K562 (cell line): ENCODE results near the gene CATSPER1. TPM values are rescaled to one million over a fixed set of nuclear protein-coding genes. Genes with fewer than 3 reads are reported as not detected.
A peak's percentile ranks its signal among the peaks of the same experiment; 100 is the strongest.

Experiments
- FOXM1 ChIP-seq, 2 experiments: fragments of 450-650 bp in 1 of 2; sonication (generic) in 1 of 2; formaldehyde crosslinking in 1 of 2; IDR thresholded peaks; 2 replicates each; pipeline versions ENCODE4 v1.6.1 to v1.9.0; 2017 to 2022; ENCODE audit warnings: low read depth in 2 of 2, mild to moderate bottlenecking in 2 of 2, missing genetic modification reagents in 1 of 2, moderate library complexity in 1 of 2
- HDAC1 ChIP-seq, 2 experiments: fragments of 450-650 bp; IDR thresholded peaks; 2 replicates each; pipeline ENCODE4 v1.6.1; 2016 to 2017; ENCODE audit warnings: inconsistent platforms in 1 of 2, mild to moderate bottlenecking in 1 of 2, moderate library complexity in 1 of 2
- HDAC2 ChIP-seq: fragments of 450-650 bp; IDR thresholded peaks from 2 replicates; pipeline ENCODE4 v1.6.1; 2016; ENCODE audit warnings: mild to moderate bottlenecking
- MBD2 ChIP-seq: sonication (generic); IDR thresholded peaks from 2 replicates; pipeline ENCODE4 v1.6.1; 2016; ENCODE audit warnings: low read depth, borderline replicate concordance
- NELFE ChIP-seq: IDR thresholded peaks from 2 replicates; pipeline ENCODE4 v1.6.1; 2011; ENCODE audit warnings: mild to moderate bottlenecking; ENCODE audit not compliant: insufficient read depth, insufficient read length
- NUFIP1 ChIP-seq: fragments of 450-650 bp; IDR thresholded peaks from 2 replicates; pipeline ENCODE4 v1.6.1; 2018; ENCODE audit not compliant: partially characterized antibody
- SIN3B ChIP-seq: fragments of 450-650 bp; IDR thresholded peaks from 2 replicates; pipeline ENCODE4 v1.6.1; 2017; ENCODE audit warnings: low read depth, mild to moderate bottlenecking, moderate library complexity
- TBL1XR1 ChIP-seq, 2 experiments: IDR thresholded peaks; 2 replicates each; pipeline ENCODE4 v1.6.1; 2012; ENCODE audit warnings: improper control_type of control experiment in 2 of 2, low read length in 2 of 2, mild to moderate bottlenecking in 1 of 2
- XRCC5 ChIP-seq: fragments of 200-400 bp; formaldehyde crosslinking; IDR thresholded peaks from 2 replicates; pipeline ENCODE4 v1.6.1; 2017; ENCODE audit warnings: low read depth, mild to moderate bottlenecking, low read length
- YY1 ChIP-seq, 3 experiments: IDR thresholded peaks; 2 replicates each; pipeline ENCODE4 v1.6.1; 2011; ENCODE audit warnings: low read length in 2 of 3, mild to moderate bottlenecking in 2 of 3, moderate library complexity in 2 of 3, borderline replicate concordance in 1 of 3, control low read depth in 1 of 3, low read depth in 1 of 3; ENCODE audit not compliant: insufficient read depth in 3 of 3, insufficient replicate concordance in 2 of 3, control insufficient read depth in 1 of 3, insufficient read length in 1 of 3; ENCODE audit errors: extremely low read depth in 1 of 3
- ZBTB17 ChIP-seq: fragments of 450-650 bp; formaldehyde crosslinking; IDR thresholded peaks from 2 replicates; pipeline ENCODE4 v1.4.0; 2020; ENCODE audit warnings: mild to moderate bottlenecking
- ZBTB33 ChIP-seq: sonication (generic); formaldehyde crosslinking; IDR thresholded peaks from 2 replicates; pipeline ENCODE4 v1.8.1; 2023; ENCODE audit warnings: mild to moderate bottlenecking, missing genetic modification reagents
- ZKSCAN1 ChIP-seq: fragments of 150-350 bp; IDR thresholded peaks from 2 replicates; pipeline ENCODE4 v1.6.1; 2016; ENCODE audit warnings: low read depth, low read length
- ZNF12 ChIP-seq: sonication (generic); formaldehyde crosslinking; IDR thresholded peaks from 2 replicates; pipeline ENCODE4 v1.4.0; 2020; ENCODE audit warnings: mild to moderate bottlenecking, missing genetic modification reagents
- ZNF3 ChIP-seq: fragments of 250-450 bp; sonication (Bioruptor Pico); IDR thresholded peaks from 2 replicates; pipeline ENCODE4 v1.5.0; 2021; ENCODE audit warnings: mild to moderate bottlenecking, moderate library complexity
- polyA plus RNA-seq, 8 experiments: library from polyadenylated mRNA; depleted of rRNA in 4 of 8; stranded (reverse) in 5 of 8; unstranded in 3 of 8; fragments of >200 nt; fragmentation: Nextera tagmentation in 2 of 8; fragmentation: Illumina TruSeq in 1 of 8; extraction: Ambion mirVana in 2 of 8; extraction: Trizol in 1 of 8; gene quantifications; 2 replicates each; pipeline versions ENCODE4 v1.2.1 to v1.2.3, GENCODE V29; 2011 to 2014; ENCODE audit warnings: inconsistent platforms in 1 of 8, missing spikeins in 1 of 8
- total RNA-seq, 7 experiments: library from RNA; depleted of rRNA in 6 of 7; stranded (reverse); fragments of >200 nt in 6 of 7; fragmentation: Illumina TruSeq in 2 of 7; extraction: Trizol in 2 of 7; gene quantifications; 2 replicates each; pipeline versions ENCODE4 v1.2.1 to v1.2.3, GENCODE V29; 2011 to 2021; ENCODE audit warnings: low replicate concordance in 1 of 7
- TF ChIP-seq, protein P1 (sequence below): sonication (generic); formaldehyde crosslinking; IDR thresholded peaks from 2 replicates; pipeline ENCODE4 v1.8.1; 2022; ENCODE audit warnings: missing genetic modification reagents
- TF ChIP-seq, protein P2 (sequence below): fragments of 450-650 bp; IDR thresholded peaks from 2 replicates; pipeline ENCODE4 v1.7.1; 2018; ENCODE audit warnings: mild to moderate bottlenecking, low read depth; ENCODE audit not compliant: partially characterized antibody
- TF ChIP-seq, protein P3 (sequence below): fragments of 450-650 bp; IDR thresholded peaks from 2 replicates; pipeline ENCODE4 v1.6.1; 2016

CATSPER1 gene
- total and polyA plus RNA-seq, 9 of the 15 experiments (the other 6 are each of a cell fraction or from before 2014, with no cell fraction given) = 0.21 to 3.3 (median 0.76) TPM

GRCh38 chr11:66051766-66052663, 25.7 kb upstream of the CATSPER1 start, which contains the start of gene SF3B2 (continued):
- TF ChIP-seq, protein P1, sequence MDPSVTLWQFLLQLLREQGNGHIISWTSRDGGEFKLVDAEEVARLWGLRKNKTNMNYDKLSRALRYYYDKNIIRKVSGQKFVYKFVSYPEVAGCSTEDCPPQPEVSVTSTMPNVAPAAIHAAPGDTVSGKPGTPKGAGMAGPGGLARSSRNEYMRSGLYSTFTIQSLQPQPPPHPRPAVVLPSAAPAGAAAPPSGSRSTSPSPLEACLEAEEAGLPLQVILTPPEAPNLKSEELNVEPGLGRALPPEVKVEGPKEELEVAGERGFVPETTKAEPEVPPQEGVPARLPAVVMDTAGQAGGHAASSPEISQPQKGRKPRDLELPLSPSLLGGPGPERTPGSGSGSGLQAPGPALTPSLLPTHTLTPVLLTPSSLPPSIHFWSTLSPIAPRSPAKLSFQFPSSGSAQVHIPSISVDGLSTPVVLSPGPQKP (CRISPR knock-in tag) = no peak
- TF ChIP-seq MBD2 (peak; percentile 63; the same call in 1 of the 2 replicates), ZNF3 (CRISPR knock-in tag) (no peak), XRCC5 (0 out of 2 replicates have a peak, but pooled peaks have one; percentile 16), ZNF12 (CRISPR knock-in tag) (peak; percentile 59; the same call in 1 of the 2 replicates), YY1 (IDR thresholded peaks at IDR 0.05; ENCODE audit: borderline replicate concordance in 1 of 3, control insufficient read depth in 1 of 3, extremely low read depth in 1 of 3, insufficient read depth in 3 of 3, insufficient read length in 1 of 3, insufficient replicate concordance in 2 of 3, low read depth in 1 of 3, low read length in 2 of 3) (peak; percentile 78 to 95 (median 92)), HDAC2 (peak; percentile 47; the same call in 1 of the 2 replicates), NUFIP1 (no peak), ZBTB17 (CRISPR knock-in tag) (0 out of 2 replicates have a peak, but pooled peaks have one; percentile 14), ZKSCAN1 (peak; percentile 70), ZBTB33 (CRISPR knock-in tag) (peak; percentile 10; the same call in 1 of the 2 replicates), SIN3B (peak; percentile 94), HDAC1 (IDR thresholded peaks at IDR 0.05) (peak in 1 of 2 experiments; percentile 83; a peak in 2 of 4 replicates), TBL1XR1 (IDR thresholded peaks at IDR 0.05; ENCODE audit: low read length in 2 of 2) (peak; percentile 11 to 50; a peak in 1 of 4 replicates), FOXM1 (IDR thresholded peaks at IDR 0.05; ENCODE audit: low read depth) (no peak), FOXM1 (CRISPR knock-in tag; IDR thresholded peaks at IDR 0.05; ENCODE audit: low read depth) (peak; percentile 93), NELFE (no peak)
- TF ChIP-seq, protein P2, sequence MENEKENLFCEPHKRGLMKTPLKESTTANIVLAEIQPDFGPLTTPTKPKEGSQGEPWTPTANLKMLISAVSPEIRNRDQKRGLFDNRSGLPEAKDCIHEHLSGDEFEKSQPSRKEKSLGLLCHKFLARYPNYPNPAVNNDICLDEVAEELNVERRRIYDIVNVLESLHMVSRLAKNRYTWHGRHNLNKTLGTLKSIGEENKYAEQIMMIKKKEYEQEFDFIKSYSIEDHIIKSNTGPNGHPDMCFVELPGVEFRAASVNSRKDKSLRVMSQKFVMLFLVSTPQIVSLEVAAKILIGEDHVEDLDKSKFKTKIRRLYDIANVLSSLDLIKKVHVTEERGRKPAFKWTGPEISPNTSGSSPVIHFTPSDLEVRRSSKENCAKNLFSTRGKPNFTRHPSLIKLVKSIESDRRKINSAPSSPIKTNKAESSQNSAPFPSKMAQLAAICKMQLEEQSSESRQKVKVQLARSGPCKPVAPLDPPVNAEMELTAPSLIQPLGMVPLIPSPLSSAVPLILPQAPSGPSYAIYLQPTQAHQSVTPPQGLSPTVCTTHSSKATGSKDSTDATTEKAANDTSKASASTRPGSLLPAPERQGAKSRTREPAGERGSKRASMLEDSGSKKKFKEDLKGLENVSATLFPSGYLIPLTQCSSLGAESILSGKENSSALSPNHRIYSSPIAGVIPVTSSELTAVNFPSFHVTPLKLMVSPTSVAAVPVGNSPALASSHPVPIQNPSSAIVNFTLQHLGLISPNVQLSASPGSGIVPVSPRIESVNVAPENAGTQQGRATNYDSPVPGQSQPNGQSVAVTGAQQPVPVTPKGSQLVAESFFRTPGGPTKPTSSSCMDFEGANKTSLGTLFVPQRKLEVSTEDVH = peak; percentile 94
- TF ChIP-seq, protein P3, sequence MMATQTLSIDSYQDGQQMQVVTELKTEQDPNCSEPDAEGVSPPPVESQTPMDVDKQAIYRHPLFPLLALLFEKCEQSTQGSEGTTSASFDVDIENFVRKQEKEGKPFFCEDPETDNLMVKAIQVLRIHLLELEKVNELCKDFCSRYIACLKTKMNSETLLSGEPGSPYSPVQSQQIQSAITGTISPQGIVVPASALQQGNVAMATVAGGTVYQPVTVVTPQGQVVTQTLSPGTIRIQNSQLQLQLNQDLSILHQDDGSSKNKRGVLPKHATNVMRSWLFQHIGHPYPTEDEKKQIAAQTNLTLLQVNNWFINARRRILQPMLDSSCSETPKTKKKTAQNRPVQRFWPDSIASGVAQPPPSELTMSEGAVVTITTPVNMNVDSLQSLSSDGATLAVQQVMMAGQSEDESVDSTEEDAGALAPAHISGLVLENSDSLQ = peak; percentile 68
